ENCODE results near the gene RNF133. TPM values are rescaled to one million over a fixed set of nuclear protein-coding genes. Genes with fewer than 3 reads are reported as not detected.

RNF133 gene
- polyA plus RNA-seq, 1 donor (not counting 4 experiments of a cell fraction or from before 2014, with no cell fraction given) = not detected

DNA sequence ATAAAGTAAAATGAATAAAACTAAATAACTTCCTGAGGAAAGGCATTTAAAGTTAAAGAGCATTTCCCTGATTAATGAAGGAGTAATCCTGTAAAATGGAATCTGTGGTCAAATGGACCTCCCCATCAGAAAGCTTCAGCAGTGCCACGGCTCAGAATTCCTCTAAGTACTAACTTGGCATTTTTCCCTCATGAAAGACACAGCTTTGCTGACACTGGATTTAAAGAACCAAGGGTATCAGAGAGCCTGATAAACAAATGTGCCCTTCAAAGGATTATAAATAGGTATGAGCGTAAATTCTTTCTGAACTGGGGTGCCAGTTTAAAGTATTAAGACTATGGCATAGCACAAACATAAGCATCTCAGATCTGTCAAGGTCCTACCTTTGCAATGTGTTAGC, 28.0 kb upstream of the RNF133 start:
- Histone ChIP-seq H3K4me3 (ENCODE audit: control insufficient read depth in 2 of 3, extremely low read depth in 1 of 3, insufficient read depth in 2 of 3, low read depth in 1 of 3, low read length in 3 of 3) (no peak overlapping the region), H3K4me2 (ENCODE audit: control insufficient read depth, extremely low read depth, insufficient read depth, low read depth, low read length) (no peak overlapping the region), H3K36me3 (ENCODE audit: control insufficient read depth in 2 of 2, extremely low read depth in 1 of 2, insufficient read depth in 2 of 2, low read length in 2 of 2) (no peaks in the 10 kb centered on the region), H3K9ac (ENCODE audit: control insufficient read depth, extremely low read depth, insufficient read depth, low read length) (no peak overlapping the region), H4K20me1 (ENCODE audit: control insufficient read depth, extremely low read depth, insufficient read depth, low read length) (no peaks in the 10 kb centered on the region), H3K27ac (ENCODE audit: control insufficient read depth, insufficient read depth, low read length) (no peak overlapping the region), H3K4me1 (ENCODE audit: control insufficient read depth, extremely low read depth, insufficient read depth, low read length) (no peaks in the 10 kb centered on the region), H3K9me3 (ENCODE audit: control insufficient read depth, low read depth, low read length) (no peaks in the 10 kb centered on the region), H2AFZ (ENCODE audit: control insufficient read depth, low read length) (no peak overlapping the region), H3K27me3 (ENCODE audit: control insufficient read depth, extremely low read depth, insufficient read depth, low read length) (no peaks in the 10 kb centered on the region), H3K9me1 (ENCODE audit: control insufficient read depth, extremely low read depth, insufficient read depth, low read length) (no peaks in the 10 kb centered on the region), H3K79me2 (ENCODE audit: control insufficient read depth, insufficient read depth, low read length) (no peaks in the 10 kb centered on the region)
- dilution Hi-C loops (cut with MboI; ENCODE audit: extremely low pct_ligation_motif_present, low sequenced_read_pairs) = no loop called here
- DNase-seq (ENCODE audit: low read depth, low spot score) (no peak), FAIRE-seq (no peak)
- no peak for TF ChIP-seq EZH2 (IDR thresholded peaks at IDR 0.05; ENCODE audit: low read length)
- TF ChIP-seq, protein P1, sequence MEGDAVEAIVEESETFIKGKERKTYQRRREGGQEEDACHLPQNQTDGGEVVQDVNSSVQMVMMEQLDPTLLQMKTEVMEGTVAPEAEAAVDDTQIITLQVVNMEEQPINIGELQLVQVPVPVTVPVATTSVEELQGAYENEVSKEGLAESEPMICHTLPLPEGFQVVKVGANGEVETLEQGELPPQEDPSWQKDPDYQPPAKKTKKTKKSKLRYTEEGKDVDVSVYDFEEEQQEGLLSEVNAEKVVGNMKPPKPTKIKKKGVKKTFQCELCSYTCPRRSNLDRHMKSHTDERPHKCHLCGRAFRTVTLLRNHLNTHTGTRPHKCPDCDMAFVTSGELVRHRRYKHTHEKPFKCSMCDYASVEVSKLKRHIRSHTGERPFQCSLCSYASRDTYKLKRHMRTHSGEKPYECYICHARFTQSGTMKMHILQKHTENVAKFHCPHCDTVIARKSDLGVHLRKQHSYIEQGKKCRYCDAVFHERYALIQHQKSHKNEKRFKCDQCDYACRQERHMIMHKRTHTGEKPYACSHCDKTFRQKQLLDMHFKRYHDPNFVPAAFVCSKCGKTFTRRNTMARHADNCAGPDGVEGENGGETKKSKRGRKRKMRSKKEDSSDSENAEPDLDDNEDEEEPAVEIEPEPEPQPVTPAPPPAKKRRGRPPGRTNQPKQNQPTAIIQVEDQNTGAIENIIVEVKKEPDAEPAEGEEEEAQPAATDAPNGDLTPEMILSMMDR (optimal IDR thresholded peaks at IDR 0.05 in 1 of 3, IDR thresholded peaks at IDR 0.05 in 1 of 3, conservative IDR thresholded peaks at IDR 0.05 in 1 of 3; ENCODE audit: extremely low read depth in 1 of 3, insufficient read depth in 2 of 3, low read length in 3 of 3) = no peak

GRCh38 chr7:122724366-122724765, 25.4 kb upstream of the RNF133 start:
- no peak for FAIRE-seq
- Histone ChIP-seq H4K20me1 (ENCODE audit: control insufficient read depth, extremely low read depth, insufficient read depth, low read length) (no peaks in the 10 kb centered on the region), H3K9me3 (ENCODE audit: control insufficient read depth, low read depth, low read length) (no peaks in the 10 kb centered on the region), H3K27me3 (ENCODE audit: control insufficient read depth, extremely low read depth, insufficient read depth, low read length) (no peaks in the 10 kb centered on the region), H3K4me2 (ENCODE audit: control insufficient read depth, extremely low read depth, insufficient read depth, low read depth, low read length) (no peak overlapping the region), H3K27ac (ENCODE audit: control insufficient read depth, insufficient read depth, low read length) (no peak overlapping the region), H3K4me1 (ENCODE audit: control insufficient read depth, extremely low read depth, insufficient read depth, low read length) (no peaks in the 10 kb centered on the region), H3K9me1 (ENCODE audit: control insufficient read depth, extremely low read depth, insufficient read depth, low read length) (no peaks in the 10 kb centered on the region), H3K4me3 (ENCODE audit: control insufficient read depth in 2 of 3, extremely low read depth in 1 of 3, insufficient read depth in 2 of 3, low read depth in 1 of 3, low read length in 3 of 3) (no peak overlapping the region), H3K9ac (ENCODE audit: control insufficient read depth, extremely low read depth, insufficient read depth, low read length) (no peak overlapping the region), H3K36me3 (ENCODE audit: control insufficient read depth in 2 of 2, extremely low read depth in 1 of 2, insufficient read depth in 2 of 2, low read length in 2 of 2) (no peaks in the 10 kb centered on the region), H2AFZ (ENCODE audit: control insufficient read depth, low read length) (no peak overlapping the region), H3K79me2 (ENCODE audit: control insufficient read depth, insufficient read depth, low read length) (no peaks in the 10 kb centered on the region)
- dilution Hi-C loops (cut with MboI; ENCODE audit: extremely low pct_ligation_motif_present, low sequenced_read_pairs) = no loop called here
- no peak for DNase-seq (ENCODE audit: low read depth, low spot score)
- TF ChIP-seq, protein P1 (optimal IDR thresholded peaks at IDR 0.05 in 1 of 3, IDR thresholded peaks at IDR 0.05 in 1 of 3, conservative IDR thresholded peaks at IDR 0.05 in 1 of 3; ENCODE audit: extremely low read depth in 1 of 3, insufficient read depth in 2 of 3, low read length in 3 of 3) = no peak
- TF ChIP-seq EZH2 (IDR thresholded peaks at IDR 0.05; ENCODE audit: low read length) = no peak

Measured in keratinocyte (primary cell).